Hepatocyte (in vitro differentiated cells): ENCODE results near the gene CCDC137.

ENCODE experiments used
- EZH2 ChIP-seq: fragments of 200-600 bp; sonication (generic); IDR thresholded peaks from 2 replicates; pipeline ENCODE4 v1.6.1; 2016; ENCODE audit warnings: antibody characterized with exemption, mild to moderate bottlenecking, borderline replicate concordance
- TF ChIP-seq, protein P1 (sequence below): fragments of 200-600 bp; sonication (generic); IDR thresholded peaks from 2 replicates; pipeline ENCODE4 v1.5.1; 2016; ENCODE audit warnings: antibody characterized with exemption, mild to moderate bottlenecking; ENCODE audit not compliant: poor library complexity

DNA sequence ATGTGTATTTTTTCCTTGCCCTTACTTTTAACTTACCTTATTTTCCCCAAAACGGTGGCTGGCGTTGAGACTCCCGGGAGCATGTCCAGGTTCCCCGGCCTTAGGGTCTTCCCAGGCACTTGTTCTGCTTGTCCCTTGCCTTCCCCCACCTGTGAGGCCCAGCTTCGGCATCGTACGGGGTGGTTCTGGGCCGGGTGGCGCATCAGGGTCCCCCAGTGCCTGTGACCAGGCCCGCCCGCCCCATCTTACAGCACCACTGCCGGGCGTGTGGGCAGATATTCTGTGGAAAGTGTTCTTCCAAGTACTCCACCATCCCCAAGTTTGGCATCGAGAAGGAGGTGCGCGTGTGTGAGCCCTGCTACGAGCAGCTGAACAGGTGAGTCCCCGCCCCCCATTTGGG lies 24.7 kb downstream of the CCDC137 start:
- TF ChIP-seq, protein P1, sequence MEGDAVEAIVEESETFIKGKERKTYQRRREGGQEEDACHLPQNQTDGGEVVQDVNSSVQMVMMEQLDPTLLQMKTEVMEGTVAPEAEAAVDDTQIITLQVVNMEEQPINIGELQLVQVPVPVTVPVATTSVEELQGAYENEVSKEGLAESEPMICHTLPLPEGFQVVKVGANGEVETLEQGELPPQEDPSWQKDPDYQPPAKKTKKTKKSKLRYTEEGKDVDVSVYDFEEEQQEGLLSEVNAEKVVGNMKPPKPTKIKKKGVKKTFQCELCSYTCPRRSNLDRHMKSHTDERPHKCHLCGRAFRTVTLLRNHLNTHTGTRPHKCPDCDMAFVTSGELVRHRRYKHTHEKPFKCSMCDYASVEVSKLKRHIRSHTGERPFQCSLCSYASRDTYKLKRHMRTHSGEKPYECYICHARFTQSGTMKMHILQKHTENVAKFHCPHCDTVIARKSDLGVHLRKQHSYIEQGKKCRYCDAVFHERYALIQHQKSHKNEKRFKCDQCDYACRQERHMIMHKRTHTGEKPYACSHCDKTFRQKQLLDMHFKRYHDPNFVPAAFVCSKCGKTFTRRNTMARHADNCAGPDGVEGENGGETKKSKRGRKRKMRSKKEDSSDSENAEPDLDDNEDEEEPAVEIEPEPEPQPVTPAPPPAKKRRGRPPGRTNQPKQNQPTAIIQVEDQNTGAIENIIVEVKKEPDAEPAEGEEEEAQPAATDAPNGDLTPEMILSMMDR: no peak
- TF ChIP-seq EZH2: no peak
